OCI-LY7 (cell line): ENCODE data around the gene RHBDD3. TPM values are rescaled to one million over a fixed set of nuclear protein-coding genes. Genes with fewer than 3 reads are reported as not detected.

ENCODE experiments used
- BruUV-seq: library from RNA; stranded (reverse); fragments of 400-500 nt; replicated peaks from 2 replicates; lab custom pipeline; 2021; lab: Mats Ljungman, UMichigan
- CTCF ChIA-PET: fragments of 300-600 bp; sonication (Branson Sonifier 250); formaldehyde crosslinking; loops from one replicate; lab custom pipeline; 2022; ENCODE audit warnings: antibody characterized with exemption; ENCODE audit not compliant: unreplicated experiment; lab: Charles Lee
- POLR2A ChIA-PET: fragments of 300-600 bp; sonication (Branson Sonifier 250); formaldehyde crosslinking; loops from one replicate; lab custom pipeline; 2022; ENCODE audit warnings: antibody characterized with exemption; lab: Charles Lee
- DNase-seq: peaks from one replicate; pipeline ENCODE4 v3.0.0-alpha.2; 2015; ENCODE audit warnings: low spot score
- H2AFZ ChIP-seq: fragments of 200-600 bp; sonication (generic), shearing (Covaris generic); 2 replicates; pipeline ENCODE4 v1.6.1; 2014; ENCODE audit warnings: mild to moderate bottlenecking, antibody characterized with exemption, low read length, moderate library complexity
- H3K27ac ChIP-seq: fragments of 200-600 bp; sonication (generic); 2 replicates; pipeline ENCODE4 v1.5.1; 2014; ENCODE audit warnings: mixed run types, low read depth, mild to moderate bottlenecking, moderate library complexity, low read length, inconsistent platforms; ENCODE audit not compliant: poor library complexity, severe bottlenecking
- H3K36me3 ChIP-seq: fragments of 200-600 bp; sonication (generic); 2 replicates; pipeline ENCODE4 v1.6.1; 2014; ENCODE audit warnings: mild to moderate bottlenecking, antibody characterized with exemption, low read length, moderate library complexity, mixed read lengths; ENCODE audit not compliant: insufficient read depth
- H3K4me1 ChIP-seq: fragments of 200-600 bp; sonication (generic); 2 replicates; pipeline ENCODE4 v1.5.1; 2014; ENCODE audit warnings: mild to moderate bottlenecking, low read length; ENCODE audit not compliant: insufficient read depth, poor library complexity, severe bottlenecking
- H3K4me2 ChIP-seq: fragments of 200-600 bp; sonication (generic); 2 replicates; pipeline ENCODE4 v1.6.1; 2014; ENCODE audit warnings: mild to moderate bottlenecking, low read length
- H3K4me3 ChIP-seq: fragments of 200-600 bp; sonication (generic); 2 replicates; pipeline ENCODE4 v1.5.1; 2014; ENCODE audit warnings: mild to moderate bottlenecking, low read depth, low read length; ENCODE audit not compliant: poor library complexity, severe bottlenecking
- H3K79me2 ChIP-seq: fragments of 200-600 bp; sonication (generic); 2 replicates; pipeline ENCODE4 v1.6.1; 2016; ENCODE audit warnings: low read depth, mild to moderate bottlenecking, low read length, moderate library complexity, mixed read lengths; ENCODE audit not compliant: insufficient read depth
- H3K9me2 ChIP-seq: fragments of 200-600 bp; sonication (generic); 2 replicates; pipeline ENCODE4 v1.6.1; 2016; ENCODE audit warnings: mild to moderate bottlenecking, low read length, mixed read lengths; ENCODE audit not compliant: insufficient read depth
- H3K9me3 ChIP-seq: fragments of 200-600 bp; sonication (generic); 2 replicates; pipeline ENCODE4 v1.6.1; 2014; ENCODE audit warnings: mild to moderate bottlenecking, mixed run types, low read length, mixed read lengths
- H4K20me1 ChIP-seq: fragments of 200-600 bp; sonication (generic); 2 replicates; pipeline ENCODE4 v1.6.1; 2014; ENCODE audit warnings: mild to moderate bottlenecking, antibody characterized with exemption, low read length, moderate library complexity, mixed read lengths; ENCODE audit not compliant: insufficient read depth
- CTCF ChIP-seq: fragments of 200-600 bp; sonication (generic); conservative IDR thresholded peaks from 2 replicates; pipeline ENCODE4 v1.5.1; 2014; ENCODE audit warnings: mild to moderate bottlenecking, antibody characterized with exemption, low read length, moderate library complexity, mixed read lengths
- EZH2phosphoT487 ChIP-seq: fragments of 200-600 bp; sonication (generic); IDR thresholded peaks from 2 replicates; pipeline ENCODE4 v1.6.1; 2018; ENCODE audit warnings: low read depth, borderline replicate concordance, mild to moderate bottlenecking, mixed run types, antibody characterized with exemption, low read length, moderate library complexity, mixed read lengths
- intact Hi-C: fragments of 100-400 bp; cut with micrococcal nuclease; formaldehyde crosslinking; loops from one replicate; pipeline ENCODE4 v1.10.0; 2022; ENCODE audit not compliant: unreplicated experiment
- total RNA-seq, 2 experiments: library from RNA; depleted of rRNA in 1 of 2; stranded (reverse); fragments of >200 nt in 1 of 2; shearing (Covaris generic) in 1 of 2; gene quantifications; 2 replicates each; pipeline ENCODE4 v1.2.3, GENCODE V29; 2014 to 2022

RHBDD3 gene
- total RNA-seq, 2 experiments from 2014 or later: 39.2 to 44.5 TPM

- intact Hi-C loops: no loop called here
- Histone ChIP-seq H3K4me1 (no peaks in the 10 kb centered on the region), H4K20me1 (no peaks in the 10 kb centered on the region), H3K9me3 (no peaks in the 10 kb centered on the region), H2AFZ (no peak overlapping the region), H3K9me2 (no peaks in the 10 kb centered on the region), H3K27ac (no peak overlapping the region), H3K36me3 (peaks cover 23% of the 10 kb centered on the region), H3K79me2 (no peaks in the 10 kb centered on the region), H3K4me2 (no peak overlapping the region), H3K4me3 (no peak overlapping the region)
- BruUV-seq: no TSS peak
- POLR2A ChIA-PET: interaction anchor here (0.6 kb wide), 1 partner anchor 816 kb away, joined by 5 read pairs; no protein-coding TSS in a partner anchor
- TF ChIP-seq CTCF: no peak
- no peak for TF ChIP-seq EZH2phosphoT487
- no peak for DNase-seq
- CTCF ChIA-PET: no interaction called here
Observed at GRCh38 chr22:29313576-29314466, 46.0 kb upstream of the RHBDD3 start.

GRCh38 chr22:29313126-29313575, 45.4 kb upstream of the RHBDD3 start:
- CTCF ChIA-PET: no interaction called here
- peaks cover 17% of the 10 kb centered on the region for H3K36me3 ChIP-seq
- no peaks in the 10 kb centered on the region for H3K79me2 ChIP-seq
- intact Hi-C loops: no loop called here
- POLR2A ChIA-PET: no interaction called here
- H2AFZ ChIP-seq: no peak overlapping the region
- no TSS peak for BruUV-seq
- no peaks in the 10 kb centered on the region for H4K20me1 ChIP-seq
- H3K4me1 ChIP-seq: no peaks in the 10 kb centered on the region
- H3K27ac ChIP-seq: no peak overlapping the region
- no peak overlapping the region for H3K4me2 ChIP-seq
- no peaks in the 10 kb centered on the region for H3K9me3 ChIP-seq
- no peak for DNase-seq
- TF ChIP-seq CTCF: peak; percentile 72
- no peak for TF ChIP-seq EZH2phosphoT487
- no peaks in the 10 kb centered on the region for H3K9me2 ChIP-seq
- H3K4me3 ChIP-seq: no peak overlapping the region
